GM15510 (cell line): ENCODE data around the gene PTDSS2.

Experiments used
- POLR2A ChIP-seq: IDR thresholded peaks from 3 replicates; pipeline ENCODE4 v1.6.1; 2011; ENCODE audit warnings: borderline replicate concordance; ENCODE audit not compliant: insufficient read length; ENCODE audit errors: extremely low read depth

PTDSS2 gene

DNA sequence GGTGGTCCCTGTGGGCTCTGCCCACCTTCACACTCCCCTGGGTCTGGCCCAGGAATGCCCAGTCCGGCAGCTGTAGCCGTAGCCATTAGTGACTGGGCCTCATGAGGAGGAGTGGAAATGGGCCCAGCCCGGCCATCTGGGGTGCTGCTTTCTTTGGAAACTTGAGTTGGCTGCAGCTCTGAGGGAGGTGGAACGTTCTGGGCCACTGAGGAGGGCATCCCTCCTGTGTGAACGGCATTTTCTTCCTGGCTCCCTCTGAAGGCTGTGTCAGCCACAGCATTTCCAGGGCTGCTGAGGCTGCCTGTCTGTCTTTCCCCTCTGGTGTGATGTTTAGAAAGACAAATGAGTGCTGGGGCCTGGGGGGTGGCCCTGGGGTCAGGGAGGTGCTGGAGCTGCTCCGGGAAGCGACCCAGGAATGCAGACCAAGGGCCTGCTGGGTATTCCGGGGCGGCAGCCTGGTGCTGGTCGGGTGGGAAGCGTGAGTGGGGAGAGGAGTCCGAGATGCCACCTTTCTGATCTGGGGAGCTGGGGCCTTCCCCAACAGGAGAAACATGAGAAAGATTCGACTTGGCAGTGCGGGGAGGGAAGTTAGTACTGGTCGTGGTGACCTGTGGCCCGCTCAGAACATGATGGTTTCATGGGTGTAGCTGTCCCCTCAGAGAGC lies 27.1 kb downstream of the PTDSS2 start:
- no peak for TF ChIP-seq POLR2A

DNA sequence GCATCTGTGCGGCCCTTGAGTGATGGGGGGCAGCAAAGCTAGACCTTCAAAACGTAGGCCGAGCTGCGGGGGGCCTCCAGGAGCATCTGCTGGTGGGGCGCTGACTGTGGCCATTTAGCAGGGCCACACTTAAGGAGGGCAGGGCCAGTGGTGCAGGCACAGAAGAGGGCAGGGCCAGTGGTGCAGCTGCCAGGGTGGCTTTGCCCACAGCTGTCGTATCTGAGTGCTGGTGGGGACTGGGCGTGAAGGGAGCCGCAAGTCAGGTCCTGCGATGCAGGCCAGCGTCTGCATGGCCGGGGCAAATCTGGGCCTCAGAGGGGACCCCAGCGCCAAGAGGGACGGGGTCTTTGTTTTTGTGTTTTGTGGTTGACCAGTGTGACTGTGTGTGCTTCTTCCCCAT lies 29.2 kb downstream of the PTDSS2 start:
- TF ChIP-seq POLR2A: no peak

DNA sequence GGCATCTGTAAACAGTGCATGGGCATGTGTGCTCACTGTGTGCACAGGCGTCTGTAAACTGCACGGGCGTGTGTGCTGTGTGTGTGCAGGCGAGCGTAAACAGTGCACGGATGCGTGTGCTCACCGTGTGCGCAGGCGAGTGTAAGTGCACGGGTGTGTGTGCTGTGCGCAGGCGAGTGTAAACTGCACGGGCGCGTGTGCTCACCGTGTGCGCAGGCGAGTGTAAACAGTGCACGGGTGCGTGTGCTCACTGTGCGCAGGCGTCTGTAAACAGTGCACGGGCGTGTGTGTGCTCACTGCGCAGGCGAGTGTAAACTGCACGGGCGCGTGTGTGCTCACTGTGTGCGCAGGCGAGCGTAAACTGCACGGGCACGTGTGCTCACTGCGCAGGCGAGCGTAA lies 34.5 kb downstream of the PTDSS2 start:
- no peak for TF ChIP-seq POLR2A

DNA sequence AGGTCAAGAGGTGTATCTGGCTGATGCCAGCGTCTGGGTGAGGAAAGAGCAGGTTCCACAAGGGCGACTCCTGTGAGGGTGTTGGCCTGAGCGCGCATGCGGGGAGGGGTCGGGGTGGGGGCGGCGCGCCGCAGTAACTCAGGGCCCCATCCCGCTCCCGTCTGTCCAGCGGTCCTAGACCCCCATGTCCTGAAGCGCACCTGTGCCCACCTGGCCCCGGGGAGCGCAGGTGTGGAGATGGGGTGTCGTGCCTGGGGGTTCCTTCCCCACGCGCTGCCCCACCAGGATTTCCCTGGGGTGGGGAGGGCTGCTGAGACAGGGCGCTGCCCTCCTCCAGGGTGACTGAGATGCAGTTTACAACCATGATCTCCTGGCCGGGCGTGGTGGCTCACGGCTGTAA lies 36.1 kb downstream of the PTDSS2 start:
- TF ChIP-seq POLR2A: no peak

GRCh38 chr11:487571-488021 lies 37.5 kb downstream of the PTDSS2 start:
- TF ChIP-seq POLR2A: no peak

DNA sequence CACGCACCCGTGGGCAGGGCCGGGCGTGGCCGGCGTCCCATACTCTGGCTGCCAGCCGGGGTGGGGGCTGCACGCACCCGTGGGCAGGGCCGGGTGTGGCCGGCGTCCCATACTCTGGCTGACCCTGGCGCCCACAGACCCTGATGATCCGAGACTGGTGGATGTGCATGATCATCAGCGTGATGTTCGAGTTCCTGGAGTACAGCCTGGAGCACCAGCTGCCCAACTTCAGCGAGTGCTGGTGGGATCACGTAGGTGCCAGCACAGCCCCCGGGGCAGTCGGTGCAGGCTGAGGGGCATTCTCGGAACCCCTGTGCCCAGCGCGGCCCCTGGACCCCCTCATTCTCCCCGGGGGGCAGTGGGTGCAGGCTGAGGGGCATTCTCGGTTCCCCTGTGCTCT lies 38.0 kb downstream of the PTDSS2 start:
- no peak for TF ChIP-seq POLR2A

GRCh38 chr11:488579-488978 lies 38.5 kb downstream of the PTDSS2 start:
- no peak for TF ChIP-seq POLR2A

DNA sequence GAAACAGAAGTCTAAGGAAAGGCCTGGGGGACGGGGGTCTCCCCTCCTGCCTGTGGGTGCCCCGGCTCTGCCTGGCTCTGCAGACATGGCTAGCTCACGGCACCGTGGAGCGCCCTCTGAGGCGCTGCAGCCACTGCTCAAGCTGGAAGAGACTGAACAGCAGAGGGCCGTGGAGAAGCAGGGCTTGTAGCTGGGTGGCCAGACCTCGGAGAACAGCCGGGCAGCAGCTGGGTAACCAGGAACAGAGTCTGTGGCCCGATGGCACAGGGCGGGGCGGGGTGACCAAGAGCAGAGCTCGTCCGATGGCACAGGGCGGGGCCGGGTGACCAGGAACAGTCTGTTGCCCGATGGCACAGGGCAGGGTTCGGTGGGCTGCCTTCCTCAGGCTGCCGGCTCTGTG lies 38.9 kb downstream of the PTDSS2 start:
- TF ChIP-seq POLR2A: no peak

DNA sequence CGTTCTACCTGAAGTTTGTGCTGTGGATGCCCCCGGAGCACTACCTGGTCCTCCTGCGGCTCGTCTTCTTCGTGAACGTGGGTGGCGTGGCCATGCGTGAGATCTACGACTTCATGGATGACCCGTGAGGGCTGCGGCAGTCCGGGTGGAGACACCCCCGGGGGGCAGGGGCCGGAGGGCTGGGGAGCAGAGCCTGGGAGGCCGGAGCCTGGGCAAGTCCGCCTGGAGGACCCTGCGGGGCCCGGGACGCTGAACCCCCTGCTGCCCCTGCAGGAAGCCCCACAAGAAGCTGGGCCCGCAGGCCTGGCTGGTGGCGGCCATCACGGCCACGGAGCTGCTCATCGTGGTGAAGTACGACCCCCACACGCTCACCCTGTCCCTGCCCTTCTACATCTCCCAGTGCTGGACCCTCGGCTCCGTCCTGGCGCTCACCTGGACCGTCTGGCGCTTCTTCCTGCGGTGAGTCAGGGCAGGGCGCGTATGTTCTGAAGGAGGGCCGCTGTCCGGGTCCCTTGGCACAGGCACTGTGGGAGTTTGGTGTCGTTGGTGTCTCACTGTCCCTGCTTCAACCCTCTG lies 39.6 kb downstream of the PTDSS2 start:
- TF ChIP-seq POLR2A: no peak

GRCh38 chr11:490186-490929 lies 40.3 kb downstream of the PTDSS2 start:
- no peak for TF ChIP-seq POLR2A

GRCh38 chr11:490930-491260 lies 40.8 kb downstream of the PTDSS2 start:
- TF ChIP-seq POLR2A: no peak

DNA sequence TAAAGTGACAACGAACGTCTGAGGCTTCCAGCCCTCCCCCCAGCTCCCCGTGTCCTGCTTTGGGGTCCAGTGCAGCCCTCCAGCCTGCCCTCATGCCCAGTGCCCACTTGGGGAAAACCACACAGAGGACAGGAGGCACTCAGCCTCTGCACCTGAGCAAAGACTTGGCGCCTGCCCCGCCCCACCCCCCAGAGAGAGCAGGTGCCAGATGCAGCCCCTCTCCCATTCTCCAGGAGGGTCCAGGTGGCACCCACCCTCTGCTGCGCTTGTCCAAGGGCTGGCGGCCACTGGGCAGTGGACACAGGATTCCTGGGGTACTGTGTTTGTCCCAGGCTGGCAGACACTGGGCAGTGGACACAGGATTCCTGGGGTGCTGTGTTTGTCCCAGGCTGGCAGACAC lies 41.3 kb downstream of the PTDSS2 start:
- no peak for TF ChIP-seq POLR2A

DNA sequence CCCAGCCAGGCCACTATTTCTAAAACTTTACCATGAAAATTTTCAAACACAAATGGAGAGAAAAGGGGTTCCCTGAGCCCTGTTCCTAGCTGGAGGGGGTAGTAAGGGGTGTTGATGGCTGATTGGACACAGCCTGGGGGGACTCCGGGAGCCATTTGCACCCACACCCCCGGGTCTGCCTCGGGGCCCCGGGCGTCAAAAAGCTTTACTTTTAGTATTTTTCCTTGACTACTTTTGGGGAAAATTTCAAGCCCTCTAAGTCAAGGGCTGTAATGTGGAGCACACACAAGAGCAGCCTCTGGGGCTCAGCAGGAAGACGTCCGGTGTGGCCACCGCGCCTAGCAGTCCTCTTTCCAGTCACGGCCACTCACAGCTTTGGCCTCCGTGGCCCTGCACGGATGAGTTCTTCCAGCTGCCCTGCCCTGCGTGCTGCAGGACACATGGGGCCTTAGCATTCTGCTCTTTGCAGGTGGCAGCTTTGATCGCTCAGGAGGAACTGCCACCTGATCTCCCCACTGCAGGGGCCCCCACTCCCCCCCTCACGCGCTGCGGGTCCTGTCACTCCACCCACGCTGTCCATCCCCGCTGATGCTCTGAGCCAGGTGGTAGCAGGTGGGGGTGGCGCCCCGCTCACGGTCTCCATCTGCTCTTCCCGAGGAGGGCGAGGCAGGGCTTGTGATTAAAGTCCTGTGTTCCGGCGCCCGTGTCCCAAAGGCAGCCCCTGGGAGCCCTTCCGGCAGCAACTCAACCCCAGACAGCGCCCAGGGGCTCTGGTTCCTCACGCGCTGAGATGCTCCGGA lies 42.5 kb downstream of the PTDSS2 start:
- no peak for TF ChIP-seq POLR2A

DNA sequence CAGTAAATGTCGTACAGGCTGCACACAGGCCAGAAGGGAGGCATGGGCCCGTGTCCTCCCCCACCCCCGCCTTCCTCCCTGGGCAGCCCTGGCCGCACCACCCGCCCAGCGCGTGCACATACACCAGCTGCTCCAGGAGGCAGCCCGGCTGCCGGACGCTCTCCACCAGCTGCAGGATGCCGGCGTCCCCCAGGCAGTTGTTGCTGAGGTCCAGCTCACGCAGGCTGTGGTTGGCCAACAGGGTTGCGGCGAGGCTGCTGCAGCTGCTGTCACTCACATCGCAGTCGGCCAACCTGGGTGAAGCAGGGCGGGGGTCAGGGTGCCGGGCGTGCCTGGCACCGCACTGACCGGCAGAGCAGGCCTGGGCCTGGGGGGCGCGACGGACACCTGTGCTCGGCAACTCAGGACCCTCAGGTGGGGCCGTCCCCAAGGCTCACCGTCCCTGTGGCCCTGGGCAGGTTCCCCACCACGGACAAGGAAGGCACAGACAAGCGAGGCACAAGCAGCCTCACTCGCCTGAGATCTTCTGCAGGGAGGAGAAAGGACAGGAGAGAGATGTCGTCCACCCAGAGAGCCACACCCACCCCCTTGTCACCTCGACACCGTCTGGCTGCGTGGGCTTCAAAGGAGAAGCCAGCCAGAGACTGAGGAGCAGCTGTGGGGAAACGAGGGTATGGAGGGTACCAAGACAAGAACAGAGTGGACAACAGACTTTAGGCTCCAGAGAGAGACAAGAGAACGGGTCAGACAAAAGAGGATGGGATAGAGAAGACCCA lies 44.9 kb downstream of the PTDSS2 start:
- no peak for TF ChIP-seq POLR2A
